Eye (tissue), 1 donor: Measurements from ENCODE around the gene LSM7.

Experiments used
- DNase-seq: peaks from one replicate; pipeline ENCODE4 v3.0.0-alpha.2; 2015

The LSM7 gene

GRCh38 chr19:2336528-2337328, 8.3 kb upstream of the LSM7 start:
- DNase-seq, result peak; percentile 66

- DNase-seq, result no peak
Observed at GRCh38 chr19:2335848-2336247, 7.5 kb upstream of the LSM7 start.

GRCh38 chr19:2334986-2335846, 6.8 kb upstream of the LSM7 start:
- DNase-seq, result peak; percentile 54

GRCh38 chr19:2334426-2334825, 6.0 kb upstream of the LSM7 start:
- no peak for DNase-seq

- no peak for DNase-seq
Observed at GRCh38 chr19:2333807-2334211, 5.4 kb upstream of the LSM7 start.

DNA sequence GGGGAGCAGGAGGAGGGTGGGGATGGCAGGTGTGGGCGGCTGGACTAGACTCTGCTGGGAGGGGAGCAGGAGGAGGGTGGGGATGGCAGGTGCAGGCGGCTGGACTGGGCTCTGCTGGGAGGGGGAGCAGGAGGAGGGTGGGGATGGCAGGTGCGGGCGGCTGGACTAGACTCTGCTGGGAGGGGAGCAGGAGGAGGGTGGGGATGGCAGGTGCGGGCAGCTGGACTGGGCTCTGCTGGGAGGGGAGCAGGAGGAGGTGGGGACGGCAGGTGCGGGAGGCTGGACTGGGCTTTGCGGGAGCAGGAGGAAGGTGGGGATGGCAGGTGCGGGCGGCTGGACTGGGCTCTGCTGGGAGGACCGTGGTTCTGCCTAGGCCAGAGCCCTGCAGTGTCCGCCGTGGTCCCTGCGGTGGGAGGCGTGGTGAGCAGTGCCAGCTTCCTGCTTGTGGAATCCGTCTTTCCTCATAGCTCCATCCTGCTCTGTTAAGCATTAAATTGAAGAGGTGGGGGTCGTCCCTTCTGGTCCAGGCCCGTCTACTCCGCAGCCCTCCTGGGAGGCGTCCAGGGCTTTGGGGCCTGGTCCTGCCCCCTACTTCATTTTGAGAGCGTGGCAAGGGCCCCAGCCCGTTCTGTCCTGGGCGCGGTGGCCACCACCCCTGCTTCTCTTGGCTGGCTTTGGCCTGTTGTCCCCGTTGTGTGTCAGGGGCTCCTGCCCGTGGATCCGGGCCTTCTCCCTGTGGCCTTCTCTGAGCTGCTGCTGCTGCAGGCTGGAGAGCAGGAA, 4.8 kb upstream of the LSM7 start:
- DNase-seq, result peak; percentile 38

GRCh38 chr19:2332341-2333026, 4.1 kb upstream of the LSM7 start:
- peak; percentile 61 for DNase-seq

GRCh38 chr19:2331601-2332246, 3.3 kb upstream of the LSM7 start:
- no peak for DNase-seq

- DNase-seq, result no peak
Observed at GRCh38 chr19:2330632-2331284, 2.4 kb upstream of the LSM7 start.

GRCh38 chr19:2330255-2330631, 1.9 kb upstream of the LSM7 start:
- DNase-seq, result no peak

DNA sequence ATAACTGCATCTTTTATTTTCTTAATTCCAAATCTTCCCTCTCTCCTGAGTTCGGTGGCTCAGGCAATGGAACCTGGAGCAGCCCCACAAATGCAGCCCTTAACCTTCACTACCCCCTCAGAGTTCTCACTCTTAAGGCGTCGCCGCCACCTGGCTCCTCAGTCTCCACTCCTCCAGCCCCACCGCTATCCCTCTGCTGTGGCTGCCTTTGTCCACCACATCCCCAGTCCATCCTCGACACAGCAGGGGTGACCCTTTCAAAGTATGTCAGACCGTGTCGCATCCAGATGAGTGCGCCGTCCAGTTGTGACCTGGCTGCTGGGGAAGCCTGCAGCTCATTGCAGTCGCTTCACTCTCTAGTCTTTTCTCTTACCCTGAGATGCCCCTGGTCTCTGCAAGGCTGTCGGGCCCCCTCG, 1.1 kb upstream of the LSM7 start:
- DNase-seq, result peak; percentile 88

DNA sequence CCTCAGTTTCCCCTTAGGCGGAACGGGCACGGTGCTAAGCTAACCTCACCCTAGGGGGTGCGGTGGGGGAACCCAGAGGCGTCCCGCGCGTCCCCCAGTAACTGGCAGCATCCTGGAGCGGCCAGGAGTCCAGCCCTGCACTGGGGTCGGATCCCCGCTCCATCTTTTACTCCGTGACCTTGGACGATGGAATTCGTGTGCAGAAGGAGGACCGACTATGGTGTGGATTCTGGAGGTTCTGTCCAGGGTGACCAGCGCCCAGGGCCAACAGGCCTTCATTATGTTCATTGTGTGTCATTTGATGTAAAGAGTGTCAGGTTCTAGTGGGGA, 728 bp upstream of the LSM7 start:
- DNase-seq, result peak; percentile 51

DNA sequence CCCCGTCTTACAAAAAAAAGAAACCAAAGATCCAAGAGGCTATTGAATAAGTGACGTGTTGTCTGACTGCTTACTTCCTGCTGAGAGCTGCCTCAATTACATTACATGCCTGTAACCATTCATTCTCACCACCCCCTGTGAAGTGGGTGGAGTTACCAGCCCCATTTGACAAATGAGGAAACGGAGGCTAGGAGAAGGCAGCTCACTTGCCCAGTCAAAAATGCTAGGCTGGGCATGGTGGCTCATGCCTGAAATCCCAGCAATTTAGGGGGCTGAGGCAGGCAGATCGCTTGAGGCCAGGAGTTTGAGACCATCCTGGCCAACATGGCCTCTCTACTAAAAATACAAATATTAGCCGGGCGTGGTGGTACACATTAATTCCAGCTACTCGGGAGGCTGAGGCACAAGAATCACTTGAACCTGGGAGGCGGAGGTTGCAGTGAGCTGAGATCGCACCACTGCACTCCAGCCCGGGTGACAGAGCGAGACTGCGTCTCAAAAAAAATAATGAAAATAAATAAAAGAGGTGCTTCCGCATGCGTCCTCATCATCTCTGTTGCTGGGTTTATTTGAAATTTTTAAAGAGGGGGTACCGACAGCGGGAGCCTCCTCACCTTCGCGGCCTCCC, 499 bp downstream of the LSM7 start:
- peak; percentile 62 for DNase-seq

- no peak for DNase-seq
Observed at GRCh38 chr19:2326699-2327360, 1.6 kb downstream of the LSM7 start.

DNA sequence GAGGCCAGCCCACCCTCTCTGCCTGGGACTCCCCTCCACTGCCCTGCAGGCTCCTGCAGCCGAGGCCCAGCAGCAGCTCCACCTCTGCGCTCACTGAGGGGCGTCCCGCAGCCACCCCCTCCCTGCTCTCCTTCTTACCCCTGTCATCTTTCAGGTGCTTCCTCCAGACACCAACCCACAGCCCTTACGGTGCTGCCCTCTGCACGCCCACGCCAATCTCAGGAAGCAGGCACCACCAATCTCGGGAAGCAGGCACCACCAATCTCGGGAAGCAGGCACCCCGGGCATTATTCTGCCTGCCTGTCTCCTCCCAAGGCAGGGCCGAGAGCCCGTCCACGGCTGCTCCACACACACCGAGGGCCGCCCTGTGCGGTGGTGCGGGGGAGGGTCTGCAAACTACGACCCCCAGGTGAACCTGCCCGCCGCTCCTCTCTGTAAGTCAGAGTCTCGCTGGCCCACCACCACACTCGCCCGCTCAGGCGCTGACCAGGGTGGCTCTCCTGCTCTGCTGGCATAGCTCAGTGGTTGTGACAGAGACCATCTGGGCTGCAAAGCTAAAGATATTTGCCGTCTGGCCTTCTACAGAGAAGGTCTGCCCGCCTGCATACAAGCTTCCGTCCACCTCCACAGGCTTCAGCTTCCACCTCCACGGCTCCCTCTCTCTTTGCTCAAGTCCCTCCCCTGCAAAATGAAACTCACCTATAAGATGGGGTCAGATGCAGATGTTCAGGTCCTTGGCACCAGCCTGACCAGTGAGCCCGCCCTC, 2.9 kb downstream of the LSM7 start:
- DNase-seq, result no peak

- DNase-seq, result peak; percentile 59
Observed at GRCh38 chr19:2324220-2324948, 4.0 kb downstream of the LSM7 start.

DNA sequence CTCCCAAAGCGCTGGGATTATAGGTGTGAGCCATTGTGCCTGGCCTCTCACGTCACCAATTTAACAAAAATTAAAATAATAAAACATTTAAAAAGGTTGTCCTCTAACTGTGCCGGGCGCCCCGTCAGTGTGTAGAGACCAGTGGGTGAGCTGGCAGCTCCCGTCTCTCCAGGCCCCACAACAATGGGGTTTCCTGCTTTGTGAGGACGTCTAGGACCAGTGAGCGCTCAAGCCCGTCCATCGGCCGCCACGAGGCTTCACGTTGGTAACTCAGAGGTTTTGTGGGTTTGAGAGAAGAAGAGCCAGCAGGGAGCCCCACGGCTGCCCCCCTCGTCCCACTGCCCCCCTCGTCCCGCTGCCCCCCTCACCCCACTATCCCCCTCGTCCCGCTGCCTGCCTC, 4.7 kb downstream of the LSM7 start:
- DNase-seq, result no peak

- no peak for DNase-seq
Observed at GRCh38 chr19:2321565-2322283, 6.7 kb downstream of the LSM7 start.
